Gastrocnemius medialis (tissue), 4 donors: ENCODE results near the gene MED23.

ENCODE experiments used
- POLR2A ChIP-seq, 2 donors: fragments of 450-650 bp; IDR thresholded peaks; one replicate each; pipeline ENCODE4 v1.6.1; 2017; ENCODE audit warnings: antibody characterized with exemption in 2 of 2, mild to moderate bottlenecking in 2 of 2, moderate library complexity in 2 of 2
- TF ChIP-seq, protein P1 (sequence below), 5 experiments: fragments of 450-650 bp in 3 of 5; fragments of 200-600 bp in 2 of 5; sonication (generic) in 2 of 5; IDR thresholded peaks in 4 of 5; conservative IDR thresholded peaks in 1 of 5; 1 replicate in 4 of 5; 2 replicates in 1 of 5; pipeline ENCODE4 v1.5.1; 2016 to 2019; ENCODE audit warnings: antibody characterized with exemption in 5 of 5, mild to moderate bottlenecking in 3 of 5, moderate library complexity in 3 of 5

DNA sequence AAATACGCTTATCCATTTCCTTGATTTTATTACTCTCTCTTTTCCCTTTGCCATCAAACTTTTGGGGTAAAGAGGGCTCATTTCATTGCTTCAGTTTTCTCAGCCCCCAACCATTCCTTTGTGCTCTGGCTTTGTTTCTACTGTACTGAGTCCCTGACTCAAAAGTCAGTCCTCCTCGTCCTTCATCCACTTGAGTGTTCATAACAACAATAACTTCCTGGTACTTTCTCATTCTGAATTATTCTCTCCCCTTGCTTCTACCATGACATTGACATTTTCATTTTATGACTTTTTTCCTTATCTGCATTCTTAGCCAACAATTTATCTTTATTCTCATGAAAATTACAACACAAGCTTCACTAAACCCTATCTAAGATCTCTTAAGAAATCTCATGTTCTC lies 10.0 kb upstream of the MED23 start:
- TF ChIP-seq, protein P1, sequence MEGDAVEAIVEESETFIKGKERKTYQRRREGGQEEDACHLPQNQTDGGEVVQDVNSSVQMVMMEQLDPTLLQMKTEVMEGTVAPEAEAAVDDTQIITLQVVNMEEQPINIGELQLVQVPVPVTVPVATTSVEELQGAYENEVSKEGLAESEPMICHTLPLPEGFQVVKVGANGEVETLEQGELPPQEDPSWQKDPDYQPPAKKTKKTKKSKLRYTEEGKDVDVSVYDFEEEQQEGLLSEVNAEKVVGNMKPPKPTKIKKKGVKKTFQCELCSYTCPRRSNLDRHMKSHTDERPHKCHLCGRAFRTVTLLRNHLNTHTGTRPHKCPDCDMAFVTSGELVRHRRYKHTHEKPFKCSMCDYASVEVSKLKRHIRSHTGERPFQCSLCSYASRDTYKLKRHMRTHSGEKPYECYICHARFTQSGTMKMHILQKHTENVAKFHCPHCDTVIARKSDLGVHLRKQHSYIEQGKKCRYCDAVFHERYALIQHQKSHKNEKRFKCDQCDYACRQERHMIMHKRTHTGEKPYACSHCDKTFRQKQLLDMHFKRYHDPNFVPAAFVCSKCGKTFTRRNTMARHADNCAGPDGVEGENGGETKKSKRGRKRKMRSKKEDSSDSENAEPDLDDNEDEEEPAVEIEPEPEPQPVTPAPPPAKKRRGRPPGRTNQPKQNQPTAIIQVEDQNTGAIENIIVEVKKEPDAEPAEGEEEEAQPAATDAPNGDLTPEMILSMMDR (IDR thresholded peaks at IDR 0.05 in 4 of 5, conservative IDR thresholded peaks at IDR 0.05 in 1 of 5): no peak
- TF ChIP-seq POLR2A (IDR thresholded peaks at IDR 0.05): no peak
